K562 (cell line): ENCODE data around the gene SSH3. TPM values are rescaled to one million over a fixed set of nuclear protein-coding genes. Genes with fewer than 3 reads are reported as not detected.
A peak's percentile ranks its signal among the peaks of the same experiment; 100 is the strongest.

Source experiments
- ATAC-seq: fragments of 200-7000 bp; cut with Tn5 transposase; 3 replicates; pipeline ENCODE4 v1.9.1; 2020; ENCODE audit warnings: moderate library complexity
- BruUV-seq: library from RNA; stranded (reverse); fragments of 400-500 nt; replicated peaks from 2 replicates; lab custom pipeline; 2021; lab: Mats Ljungman, UMichigan
- CTCF ChIA-PET: fragments of 300-600 bp; formaldehyde crosslinking; extraction: SDS; loops from one replicate; lab custom pipeline; 2021; ENCODE audit warnings: low intra/inter-chr PET ratio; lab: Yijun Ruan, JAX
- POLR2A ChIA-PET: fragments of 300-600, 350-650 bp; sonication (Branson Sonifier 250); formaldehyde crosslinking; extraction: SDS; loops from one replicate; lab custom pipeline; 2021; ENCODE audit warnings: antibody characterized with exemption, inconsistent platforms; lab: Yijun Ruan, JAX
- DNase-seq, 4 experiments: peaks; one replicate each; pipeline versions ENCODE4 v3.0.0 to v3.0.0-alpha.2; 2011 to 2018; ENCODE audit warnings: low spot score in 3 of 4, mixed read lengths in 3 of 4; ENCODE audit errors: extremely low read depth in 1 of 4
- FAIRE-seq: peaks from 2 replicates; lab custom pipeline; 2011; peaks lifted over from hg19 to GRCh38; lab: Jason Lieb, UNC
- H2AFZ ChIP-seq: 2 replicates; pipeline ENCODE4 v1.6.0; 2011; ENCODE audit warnings: low read depth, low read length, control low read depth, inconsistent platforms
- H3K27ac ChIP-seq: fragments of 200-600 bp; 3 replicates; pipeline ENCODE4 v1.8.0; 2011; ENCODE audit warnings: low read depth, mild to moderate bottlenecking, control low read depth, inconsistent platforms, low read length, moderate library complexity, mixed read lengths; ENCODE audit errors: extremely low read depth
- H3K27me3 ChIP-seq, 2 experiments: fragments of 300-600 bp in 1 of 2; 2 replicates in 1 of 2; 3 replicates in 1 of 2; pipeline versions ENCODE4 v1.6.0 to v1.8.0; 2011; ENCODE audit warnings: inconsistent platforms in 2 of 2, low read length in 2 of 2, mild to moderate bottlenecking in 1 of 2, mixed read lengths in 1 of 2, moderate library complexity in 1 of 2; ENCODE audit not compliant: control insufficient read depth in 2 of 2, insufficient read depth in 2 of 2
- H3K36me3 ChIP-seq: fragments of 300-600 bp; 3 replicates; pipeline ENCODE4 v1.8.0; 2011; ENCODE audit warnings: mild to moderate bottlenecking, low read length, inconsistent platforms; ENCODE audit not compliant: control insufficient read depth, insufficient read depth
- H3K4me1 ChIP-seq, 2 experiments: fragments of 200-600 bp in 1 of 2; replicated peaks in 1 of 2; 2 replicates in 1 of 2; 3 replicates in 1 of 2; pipeline versions ENCODE4 v1.5.1 to v1.8.0; 2011; ENCODE audit warnings: inconsistent platforms in 2 of 2, low read length in 2 of 2, mild to moderate bottlenecking in 1 of 2, mixed read lengths in 1 of 2, moderate library complexity in 1 of 2; ENCODE audit not compliant: control insufficient read depth in 2 of 2, insufficient read depth in 2 of 2
- H3K4me2 ChIP-seq: 2 replicates; pipeline ENCODE4 v1.6.1; 2011; ENCODE audit warnings: low read length, control low read depth, inconsistent platforms, mixed read lengths; ENCODE audit not compliant: insufficient read depth
- H3K4me3 ChIP-seq: fragments of 200-600 bp; sonication (generic), shearing (Covaris generic); 2 replicates; pipeline ENCODE4 v1.5.1; 2016; ENCODE audit warnings: control low read depth, inconsistent platforms
- H3K79me2 ChIP-seq: fragments of 200-600 bp; 3 replicates; pipeline ENCODE4 v1.8.0; 2011; ENCODE audit warnings: low read length, inconsistent platforms; ENCODE audit not compliant: control insufficient read depth, insufficient read depth
- H3K9ac ChIP-seq, 2 experiments: 2 replicates each; pipeline versions ENCODE4 v1.6.0 to v1.6.1; 2011; ENCODE audit warnings: low read depth in 2 of 2, low read length in 2 of 2, control low read depth in 1 of 2, inconsistent platforms in 1 of 2, mild to moderate bottlenecking in 1 of 2, mixed read lengths in 1 of 2; ENCODE audit not compliant: insufficient read depth in 1 of 2
- H3K9me1 ChIP-seq: one replicate; pipeline ENCODE4 v1.6.0; 2011; ENCODE audit warnings: inconsistent platforms, mild to moderate bottlenecking, low read length, moderate library complexity; ENCODE audit not compliant: control insufficient read depth, insufficient read depth
- H3K9me3 ChIP-seq: replicated peaks from 2 replicates; pipeline ENCODE4 v1.5.1; 2011; ENCODE audit warnings: low read depth, low read length, inconsistent platforms; ENCODE audit not compliant: control insufficient read depth, insufficient read depth
- H4K20me1 ChIP-seq: replicated peaks from 2 replicates; pipeline ENCODE4 v1.6.1; 2011; ENCODE audit warnings: low read length, inconsistent platforms, mixed read lengths; ENCODE audit not compliant: control insufficient read depth, insufficient read depth
- MGA ChIP-seq: fragments of 450-650 bp; IDR thresholded peaks from 2 replicates; pipeline ENCODE4 v1.6.1; 2016; ENCODE audit warnings: mild to moderate bottlenecking, moderate library complexity
- NFE2L1 ChIP-seq: fragments of 450-650 bp; IDR thresholded peaks from 2 replicates; pipeline ENCODE4 v1.6.1; 2016; ENCODE audit warnings: missing genetic modification characterization, low read depth, mild to moderate bottlenecking, missing compliant biosample characterization, moderate library complexity, borderline replicate concordance
- PKNOX1 ChIP-seq: fragments of 450-650 bp; IDR thresholded peaks from 2 replicates; pipeline ENCODE4 v1.6.1; 2016
- POLR2G ChIP-seq: fragments of 200-400 bp; formaldehyde crosslinking; IDR thresholded peaks from 2 replicates; pipeline ENCODE4 v1.6.1; 2017; ENCODE audit warnings: low read depth, mild to moderate bottlenecking, antibody characterized with exemption, low read length, moderate library complexity
- ZNF263 ChIP-seq: sonication (generic); formaldehyde crosslinking; IDR thresholded peaks from 2 replicates; pipeline ENCODE4 v1.8.0; 2022; ENCODE audit warnings: mild to moderate bottlenecking, missing genetic modification reagents, borderline replicate concordance
- WGBS: fragments of 100-300 bp; shearing (Covaris generic); methylation state at CpG from one replicate; pipeline ENCODE4 v1.1.6; 2016; ENCODE audit warnings: low coverage, mixed read lengths; ENCODE audit not compliant: insufficient coverage; ENCODE audit errors: missing lambda C conversion rate; 5-methylcytosine and 5-hydroxymethylcytosine counted together
- in situ Hi-C: fragments of 300-500 bp; cut with MboI; formaldehyde crosslinking; loops from 4 replicates; pipeline ENCODE4 v1.15.0; 2018; ENCODE audit warnings: inconsistent platforms, mixed read lengths
- intact Hi-C: fragments of 100-400 bp; cut with micrococcal nuclease; formaldehyde crosslinking; loops from 2 replicates; pipeline ENCODE4 v1.14.2; 2022
- polyA plus RNA-seq, 8 experiments: library from polyadenylated mRNA; depleted of rRNA in 4 of 8; stranded (reverse) in 5 of 8; unstranded in 3 of 8; fragments of >200 nt; fragmentation: Nextera tagmentation in 2 of 8; fragmentation: Illumina TruSeq in 1 of 8; extraction: Ambion mirVana in 2 of 8; extraction: Trizol in 1 of 8; gene quantifications; 2 replicates each; pipeline versions ENCODE4 v1.2.1 to v1.2.3, GENCODE V29; 2011 to 2014; ENCODE audit warnings: inconsistent platforms in 1 of 8, missing spikeins in 1 of 8
- total RNA-seq, 7 experiments: library from RNA; depleted of rRNA in 6 of 7; stranded (reverse); fragments of >200 nt in 6 of 7; fragmentation: Illumina TruSeq in 2 of 7; extraction: Trizol in 2 of 7; gene quantifications; 2 replicates each; pipeline versions ENCODE4 v1.2.1 to v1.2.3, GENCODE V29; 2011 to 2021; ENCODE audit warnings: low replicate concordance in 1 of 7

The SSH3 gene
- total and polyA plus RNA-seq, 9 of the 15 experiments (the other 6 are each of a cell fraction or from before 2014, with no cell fraction given) = 0.07 to 1.0 (median 0.24) TPM; not detected in 3

- Histone ChIP-seq H3K4me3 (no peak overlapping the region), H3K36me3 (peaks cover 45% of the 10 kb centered on the region; the same call in 2 of the 3 replicates), H2AFZ (no peak overlapping the region), H3K9me1 (no peaks in the 10 kb centered on the region), H4K20me1 (no peaks in the 10 kb centered on the region), H3K4me1 (peaks cover 0 to 35% of the 10 kb centered on the region in 2 experiments; a peak in 2 of 5 replicates), H3K9ac (no peak overlapping the region), H3K79me2 (no peaks in the 10 kb centered on the region), H3K9me3 (no peaks in the 10 kb centered on the region), H3K27me3 (no peaks in the 10 kb centered on the region), H3K4me2 (no peak overlapping the region), H3K27ac (no peak overlapping the region)
- CTCF ChIA-PET = no interaction called here
- POLR2A ChIA-PET = interaction anchor here (2.1 kb wide), 1 partner anchor 12 kb away, joined by 10 read pairs; no protein-coding TSS in a partner anchor
- intact Hi-C loops (no loop called here), in situ Hi-C loops (no loop called here)
- DNase-seq = peak in 1 of 4 experiments; percentile 7
- no TSS peak for BruUV-seq
- FAIRE-seq = no peak
- peak; percentile 32; the same call in 2 of the 3 replicates for ATAC-seq
- 70% methylated on average over 15 of the region's 15 CpGs for WGBS
- TF ChIP-seq NFE2L1 = no peak
- 0 out of 2 replicates have a peak, but pooled peaks have one; percentile 6 for TF ChIP-seq POLR2G
- peak; percentile 67; the same call in 1 of the 2 replicates for TF ChIP-seq ZNF263 (CRISPR knock-in tag)
- TF ChIP-seq PKNOX1 = peak; percentile 62
- TF ChIP-seq MGA = no peak
Measured at GRCh38 chr11:67301951-67302516, 1.3 kb upstream of the SSH3 start.
